Effector memory CD4-positive, alpha-beta T cell (primary cell): ENCODE results near the gene ZNF420.
"Not testable (repeated sequence)": the region's sequence is repeated elsewhere in the genome, so short reads cannot be mapped to it uniquely, and the experiment has no call there.

ENCODE experiments used
- DNase-seq, 3 donors: peaks; one replicate each; pipeline ENCODE4 v3.0.0-alpha.2; 2020
- H3K27ac ChIP-seq: 2 replicates; pipeline ENCODE4 v1.7.0; 2013; ENCODE audit warnings: mild to moderate bottlenecking, low read length, moderate library complexity; ENCODE audit not compliant: insufficient read depth, poor library complexity, severe bottlenecking
- H3K27me3 ChIP-seq: replicated peaks from 2 replicates; pipeline ENCODE4 v1.7.0; 2013; ENCODE audit warnings: mild to moderate bottlenecking, low read length; ENCODE audit not compliant: insufficient read depth, control insufficient read depth, poor library complexity, severe bottlenecking
- H3K36me3 ChIP-seq: 2 replicates; pipeline ENCODE4 v1.7.0; 2013; ENCODE audit warnings: mild to moderate bottlenecking, low read length, moderate library complexity; ENCODE audit not compliant: control insufficient read depth, insufficient read depth
- H3K4me1 ChIP-seq: 2 replicates; pipeline ENCODE4 v1.7.0; 2013; ENCODE audit warnings: low read length, mild to moderate bottlenecking; ENCODE audit not compliant: control insufficient read depth, insufficient read depth, poor library complexity, severe bottlenecking
- H3K4me3 ChIP-seq: 2 replicates; pipeline ENCODE4 v1.7.0; 2013; ENCODE audit warnings: low read length, low read depth, mild to moderate bottlenecking; ENCODE audit not compliant: insufficient read depth, poor library complexity, severe bottlenecking
- H3K9me3 ChIP-seq: 2 replicates; pipeline ENCODE4 v1.7.0; 2013; ENCODE audit warnings: mild to moderate bottlenecking, low read length, moderate library complexity; ENCODE audit not compliant: control insufficient read depth

The ZNF420 gene

GRCh38 chr19:37078717-37079032, 442 bp downstream of the ZNF420 start:
- H3K4me3 ChIP-seq = peak overlapping the region; percentile 74
- no peaks in the 10 kb centered on the region for H3K36me3 ChIP-seq
- peaks cover 4% of the 10 kb centered on the region for H3K9me3 ChIP-seq
- H3K27ac ChIP-seq = peak overlapping the region; percentile 61
- H3K4me1 ChIP-seq = peaks cover 10% of the 10 kb centered on the region
- H3K27me3 ChIP-seq = no peaks in the 10 kb centered on the region
- no peak for DNase-seq

- peak overlapping the region; percentile 74 for H3K4me3 ChIP-seq
- no peak for DNase-seq
Observed at GRCh38 chr19:37079238-37079637, 1.0 kb downstream of the ZNF420 start.

GRCh38 chr19:37082307-37082706, 4.1 kb downstream of the ZNF420 start:
- DNase-seq = no peak
- Histone ChIP-seq H3K27ac (no peak overlapping the region), H3K9me3 (peaks cover 10% of the 10 kb centered on the region), H3K36me3 (peaks cover 23% of the 10 kb centered on the region), H3K27me3 (no peaks in the 10 kb centered on the region), H3K4me3 (no peak overlapping the region), H3K4me1 (peaks cover 9% of the 10 kb centered on the region)

More at GRCh38 chr19:37079238-37079637, 1.0 kb downstream of the ZNF420 start:
- Histone ChIP-seq H3K9me3 (peaks cover 4% of the 10 kb centered on the region), H3K36me3 (peaks cover 3% of the 10 kb centered on the region), H3K4me1 (peaks cover 10% of the 10 kb centered on the region), H3K27ac (no peak overlapping the region), H3K27me3 (no peaks in the 10 kb centered on the region)

- Histone ChIP-seq H3K27me3 (no peaks in the 10 kb centered on the region), H3K4me3 (no peak overlapping the region), H3K9me3 (peaks cover 20% of the 10 kb centered on the region), H3K4me1 (no peaks in the 10 kb centered on the region), H3K36me3 (peaks cover 58% of the 10 kb centered on the region), H3K27ac (no peak overlapping the region)
- DNase-seq = no peak
Observed at GRCh38 chr19:37087110-37087509, 8.9 kb downstream of the ZNF420 start.

- Histone ChIP-seq H3K4me1 (no peaks in the 10 kb centered on the region), H3K4me3 (no peak overlapping the region), H3K9me3 (peaks cover 46% of the 10 kb centered on the region), H3K27ac (no peak overlapping the region), H3K27me3 (no peaks in the 10 kb centered on the region), H3K36me3 (peaks cover 87% of the 10 kb centered on the region)
- no peak for DNase-seq
Observed at GRCh38 chr19:37095859-37096258, 17.6 kb downstream of the ZNF420 start.

GRCh38 chr19:37098570-37098969, 20.3 kb downstream of the ZNF420 start:
- Histone ChIP-seq H3K4me3 (no peak overlapping the region), H3K4me1 (no peaks in the 10 kb centered on the region), H3K27me3 (no peaks in the 10 kb centered on the region), H3K36me3 (peaks cover 82% of the 10 kb centered on the region), H3K27ac (no peak overlapping the region), H3K9me3 (peaks cover 56% of the 10 kb centered on the region)
- no peak for DNase-seq

GRCh38 chr19:37104135-37104534, 25.9 kb downstream of the ZNF420 start:
- not testable (repeated sequence) for DNase-seq, H3K27me3 ChIP-seq, H3K4me3 ChIP-seq, H3K4me1 ChIP-seq, H3K27ac ChIP-seq
- Histone ChIP-seq H3K9me3 (peaks cover 31% of the 10 kb centered on the region), H3K36me3 (peaks cover 61% of the 10 kb centered on the region)

GRCh38 chr19:37111753-37112152, 33.5 kb downstream of the ZNF420 start:
- DNase-seq, H3K4me1 ChIP-seq, H3K27ac ChIP-seq, H3K4me3 ChIP-seq, H3K27me3 ChIP-seq: not testable (repeated sequence)
- Histone ChIP-seq H3K36me3 (peaks cover 51% of the 10 kb centered on the region), H3K9me3 (peaks cover 51% of the 10 kb centered on the region)

- Histone ChIP-seq H3K27me3 (no peaks in the 10 kb centered on the region), H3K9me3 (peaks cover 49% of the 10 kb centered on the region), H3K27ac (no peak overlapping the region), H3K4me1 (no peaks in the 10 kb centered on the region), H3K36me3 (peaks cover 35% of the 10 kb centered on the region), H3K4me3 (no peak overlapping the region)
- DNase-seq = no peak
Observed at GRCh38 chr19:37114001-37114400, 35.8 kb downstream of the ZNF420 start.

- not testable (repeated sequence) for H3K27me3 ChIP-seq, H3K27ac ChIP-seq, DNase-seq, H3K36me3 ChIP-seq, H3K4me1 ChIP-seq, H3K4me3 ChIP-seq
- H3K9me3 ChIP-seq = peaks cover 37% of the 10 kb centered on the region
Observed at GRCh38 chr19:37122093-37122492, 43.9 kb downstream of the ZNF420 start.
